ENCODE data around the gene TRIM4.
"Not testable (repeated sequence)": the region's sequence is repeated elsewhere in the genome, so short reads cannot be mapped to it uniquely, and the experiment has no call there.

TRIM4 gene

DNA sequence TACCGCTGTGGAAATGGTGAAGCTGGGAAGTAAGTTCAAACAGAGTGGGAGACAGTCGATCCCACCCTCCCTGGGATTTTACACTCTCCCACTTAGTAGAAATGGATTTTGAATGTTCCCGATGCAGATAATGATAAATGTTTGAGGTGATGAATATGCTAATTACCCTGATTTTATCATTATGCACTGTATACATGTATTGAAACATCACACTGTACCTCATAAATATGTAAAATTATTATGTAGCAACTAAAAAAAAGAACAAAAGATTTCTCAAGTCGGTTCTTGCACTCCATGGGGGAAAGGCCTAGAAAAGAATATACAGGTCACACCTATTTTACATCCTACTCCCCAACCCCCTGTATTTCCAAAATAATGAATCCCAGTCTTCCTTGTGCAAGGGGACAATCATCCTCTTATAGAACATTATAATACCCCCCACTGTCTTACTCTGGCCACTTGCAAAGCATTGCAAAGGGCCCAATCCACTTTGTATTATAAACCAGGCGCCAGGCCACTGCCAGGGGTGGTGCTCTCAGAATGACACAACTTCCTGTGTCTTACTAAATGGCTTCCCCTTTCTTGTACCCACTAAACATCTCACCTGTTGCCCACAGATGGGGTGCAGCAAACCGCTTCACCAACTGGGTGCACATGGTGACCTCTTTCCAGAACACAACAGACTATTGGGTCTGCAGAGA is 21.9 kb downstream of the TRIM4 start:
- no CpG with 5 or more reads among the region's 6 CpGs for WGBS, 2 donors (ENCODE audit: extremely low coverage in 2 of 2, insufficient read length in 2 of 2, insufficient replicate concordance in 1 of 2)
- Histone ChIP-seq H2BK15ac (ENCODE audit: low read length) (no peak overlapping the region), H3K9ac (ENCODE audit: low read depth, low read length, poor library complexity) (no peak overlapping the region), H3K9me3 (replicated peaks in 1 of 2; ENCODE audit: control insufficient read depth in 2 of 2, insufficient read depth in 1 of 2, low read depth in 1 of 2, low read length in 2 of 2) (peaks cover 0 to 2% of the 10 kb centered on the region in 2 donors), H3K79me1 (ENCODE audit: low read depth, low read length) (no peaks in the 10 kb centered on the region), H3K36me3 (replicated peaks in 1 of 2; ENCODE audit: control insufficient read depth in 2 of 2, insufficient read depth in 2 of 2, low read length in 2 of 2) (no peaks in the 10 kb centered on the region), H4K8ac (ENCODE audit: low read depth, low read length) (no peak overlapping the region), H3K27ac (replicated peaks; ENCODE audit: low read length) (no peak overlapping the region), H3K4me3 (ENCODE audit: low read length in 2 of 2) (no peak overlapping the region), H2AFZ (ENCODE audit: low read length) (no peak overlapping the region), H3K4me2 (ENCODE audit: insufficient read depth, low read length, poor library complexity, severe bottlenecking) (no peak overlapping the region), H3K4me1 (ENCODE audit: control insufficient read depth in 2 of 2, insufficient read depth in 1 of 2, low read depth in 1 of 2, low read length in 2 of 2) (no peaks in the 10 kb centered on the region), H3K4ac (ENCODE audit: low read length) (no peak overlapping the region), H3K14ac (ENCODE audit: low read length) (no peak overlapping the region), H3K27me3 (ENCODE audit: control insufficient read depth in 3 of 3, insufficient read depth in 3 of 3, low read depth in 1 of 3, low read length in 3 of 3) (no peaks in the 10 kb centered on the region), H4K91ac (ENCODE audit: low read depth, low read length, poor library complexity) (no peak overlapping the region), H2BK12ac (ENCODE audit: low read length) (no peak overlapping the region), H2AK5ac (ENCODE audit: low read depth, low read length) (no peak overlapping the region), H2BK5ac (ENCODE audit: low read length) (no peak overlapping the region), H3K18ac (ENCODE audit: low read length) (no peak overlapping the region), H2BK120ac (ENCODE audit: low read depth, low read length) (no peak overlapping the region), H3K23ac (ENCODE audit: low read depth, low read length, poor library complexity) (no peak overlapping the region)
- no peak for DNase-seq (ENCODE audit: low spot score)

DNA sequence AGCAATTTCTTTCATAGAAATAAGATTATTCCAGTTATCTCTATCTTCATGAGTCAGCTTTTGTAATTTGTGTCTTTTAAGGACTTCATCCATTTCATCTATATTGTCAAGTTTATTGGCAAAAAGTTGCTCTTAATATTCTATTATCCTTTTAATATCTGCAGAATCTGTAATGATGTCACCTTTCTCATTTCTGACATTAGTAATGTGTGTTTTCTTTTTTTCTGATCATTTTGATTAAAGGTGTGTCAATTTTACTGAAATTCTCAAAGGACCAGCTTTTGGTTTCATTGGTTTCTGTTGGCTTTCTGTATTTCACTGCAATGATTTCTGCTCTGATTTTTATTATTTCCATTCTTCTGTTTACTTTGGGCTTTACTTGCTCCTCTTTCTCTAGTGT is 24.6 kb downstream of the TRIM4 start:
- H2AFZ ChIP-seq (ENCODE audit: low read length), result no peak overlapping the region
- H2BK120ac ChIP-seq (ENCODE audit: low read depth, low read length), result no peak overlapping the region
- no peak overlapping the region for H3K4me2 ChIP-seq (ENCODE audit: insufficient read depth, low read length, poor library complexity, severe bottlenecking)
- H3K4ac ChIP-seq (ENCODE audit: low read length), result no peak overlapping the region
- no peak overlapping the region for H2BK12ac ChIP-seq (ENCODE audit: low read length)
- peaks cover 0 to 3% of the 10 kb centered on the region in 2 donors for H3K9me3 ChIP-seq (replicated peaks in 1 of 2; ENCODE audit: control insufficient read depth in 2 of 2, insufficient read depth in 1 of 2, low read depth in 1 of 2, low read length in 2 of 2)
- no peak for DNase-seq (ENCODE audit: low spot score)
- no peaks in the 10 kb centered on the region for H3K27me3 ChIP-seq (ENCODE audit: control insufficient read depth in 3 of 3, insufficient read depth in 3 of 3, low read depth in 1 of 3, low read length in 3 of 3)
- H4K8ac ChIP-seq (ENCODE audit: low read depth, low read length), result no peak overlapping the region
- no peak overlapping the region for H4K91ac ChIP-seq (ENCODE audit: low read depth, low read length, poor library complexity)
- H3K4me3 ChIP-seq (ENCODE audit: low read length in 2 of 2), result no peak overlapping the region
- H3K79me1 ChIP-seq (ENCODE audit: low read depth, low read length), result no peaks in the 10 kb centered on the region
- no peak overlapping the region for H3K27ac ChIP-seq (replicated peaks; ENCODE audit: low read length)
- no peak overlapping the region for H2BK5ac ChIP-seq (ENCODE audit: low read length)
- H3K14ac ChIP-seq (ENCODE audit: low read length), result no peak overlapping the region
- H3K9ac ChIP-seq (ENCODE audit: low read depth, low read length, poor library complexity), result no peak overlapping the region
- H2AK5ac ChIP-seq (ENCODE audit: low read depth, low read length), result no peak overlapping the region
- no peak overlapping the region for H3K23ac ChIP-seq (ENCODE audit: low read depth, low read length, poor library complexity)
- H3K36me3 ChIP-seq (replicated peaks in 1 of 2; ENCODE audit: control insufficient read depth in 2 of 2, insufficient read depth in 2 of 2, low read length in 2 of 2), result no peaks in the 10 kb centered on the region
- no peak overlapping the region for H3K18ac ChIP-seq (ENCODE audit: low read length)
- H2BK15ac ChIP-seq (ENCODE audit: low read length), result no peak overlapping the region
- H3K4me1 ChIP-seq (ENCODE audit: control insufficient read depth in 2 of 2, insufficient read depth in 1 of 2, low read depth in 1 of 2, low read length in 2 of 2), result no peaks in the 10 kb centered on the region

DNA sequence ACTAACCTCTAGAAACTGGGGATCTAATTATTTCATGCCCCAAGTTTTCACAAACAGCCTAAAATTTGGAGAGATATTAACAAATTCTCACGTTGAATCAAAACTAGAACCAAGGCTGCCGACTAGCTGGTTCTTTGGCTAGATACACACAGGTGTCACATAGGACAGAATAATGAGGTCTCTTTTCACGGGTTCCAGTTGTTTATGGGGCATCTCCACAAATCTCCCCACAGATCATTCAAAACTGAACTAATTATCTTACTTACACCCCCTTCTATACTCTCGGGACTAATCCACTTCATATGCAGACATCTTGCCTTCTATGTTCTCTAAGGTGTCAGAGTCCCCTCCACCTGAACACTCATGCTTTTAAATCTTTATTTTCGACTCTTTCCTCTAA is 26.1 kb downstream of the TRIM4 start:
- H3K27me3 ChIP-seq (ENCODE audit: control insufficient read depth in 3 of 3, insufficient read depth in 3 of 3, low read depth in 1 of 3, low read length in 3 of 3), result no peaks in the 10 kb centered on the region
- no peak overlapping the region for H3K9ac ChIP-seq (ENCODE audit: low read depth, low read length, poor library complexity)
- H4K91ac ChIP-seq (ENCODE audit: low read depth, low read length, poor library complexity), result no peak overlapping the region
- H3K4ac ChIP-seq (ENCODE audit: low read length), result no peak overlapping the region
- H3K36me3 ChIP-seq (replicated peaks in 1 of 2; ENCODE audit: control insufficient read depth in 2 of 2, insufficient read depth in 2 of 2, low read length in 2 of 2), result no peaks in the 10 kb centered on the region
- H2BK120ac ChIP-seq (ENCODE audit: low read depth, low read length), result no peak overlapping the region
- H3K4me3 ChIP-seq (ENCODE audit: low read length in 2 of 2), result no peak overlapping the region
- DNase-seq (ENCODE audit: low spot score), result no peak
- no peak overlapping the region for H3K23ac ChIP-seq (ENCODE audit: low read depth, low read length, poor library complexity)
- no peak overlapping the region for H2BK12ac ChIP-seq (ENCODE audit: low read length)
- peaks cover 0 to 3% of the 10 kb centered on the region in 2 donors for H3K9me3 ChIP-seq (replicated peaks in 1 of 2; ENCODE audit: control insufficient read depth in 2 of 2, insufficient read depth in 1 of 2, low read depth in 1 of 2, low read length in 2 of 2)
- H3K4me1 ChIP-seq (ENCODE audit: control insufficient read depth in 2 of 2, insufficient read depth in 1 of 2, low read depth in 1 of 2, low read length in 2 of 2), result no peaks in the 10 kb centered on the region
- H3K79me1 ChIP-seq (ENCODE audit: low read depth, low read length), result no peaks in the 10 kb centered on the region
- no peak overlapping the region for H2BK15ac ChIP-seq (ENCODE audit: low read length)
- no peak overlapping the region for H4K8ac ChIP-seq (ENCODE audit: low read depth, low read length)
- H3K18ac ChIP-seq (ENCODE audit: low read length), result no peak overlapping the region
- H2AFZ ChIP-seq (ENCODE audit: low read length), result no peak overlapping the region
- no peak overlapping the region for H3K14ac ChIP-seq (ENCODE audit: low read length)
- WGBS, 2 donors (ENCODE audit: extremely low coverage in 2 of 2, insufficient read length in 2 of 2, insufficient replicate concordance in 1 of 2), result no CpG with 5 or more reads among the region's 5 CpGs
- H3K27ac ChIP-seq (replicated peaks; ENCODE audit: low read length), result no peak overlapping the region
- H2AK5ac ChIP-seq (ENCODE audit: low read depth, low read length), result no peak overlapping the region
- no peak overlapping the region for H2BK5ac ChIP-seq (ENCODE audit: low read length)
- no peak overlapping the region for H3K4me2 ChIP-seq (ENCODE audit: insufficient read depth, low read length, poor library complexity, severe bottlenecking)

DNA sequence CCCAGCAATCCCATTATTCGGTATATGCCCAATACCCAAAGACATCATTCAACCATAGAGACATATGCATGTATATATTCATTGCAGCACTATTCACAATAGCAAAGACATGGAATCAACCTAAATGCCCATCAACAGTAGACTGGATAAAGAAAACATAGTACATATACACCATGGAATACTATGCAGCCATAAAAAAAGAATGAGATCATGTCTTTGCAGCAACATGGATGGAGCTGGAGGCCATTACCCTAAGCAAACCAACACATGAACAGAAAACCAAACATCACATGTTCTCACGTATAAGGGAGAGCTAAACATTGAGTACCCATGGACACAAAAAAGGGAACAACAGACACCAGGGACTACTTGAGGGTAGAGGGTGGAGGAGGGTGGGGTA is 29.0 kb downstream of the TRIM4 start:
- H2BK120ac ChIP-seq (ENCODE audit: low read depth, low read length); H2AK5ac ChIP-seq (ENCODE audit: low read depth, low read length): not testable (repeated sequence)

More for the DNA sequence above, 29.0 kb downstream of the TRIM4 start:
- not testable (repeated sequence) for H3K4me1 ChIP-seq (ENCODE audit: control insufficient read depth in 2 of 2, insufficient read depth in 1 of 2, low read depth in 1 of 2, low read length in 2 of 2); H3K9ac ChIP-seq (ENCODE audit: low read depth, low read length, poor library complexity); H3K4me3 ChIP-seq (ENCODE audit: low read length in 2 of 2); H3K27ac ChIP-seq (replicated peaks; ENCODE audit: low read length); H3K79me1 ChIP-seq (ENCODE audit: low read depth, low read length); H3K27me3 ChIP-seq (ENCODE audit: control insufficient read depth in 3 of 3, insufficient read depth in 3 of 3, low read depth in 1 of 3, low read length in 3 of 3); H3K23ac ChIP-seq (ENCODE audit: low read depth, low read length, poor library complexity); H4K8ac ChIP-seq (ENCODE audit: low read depth, low read length); H2BK12ac ChIP-seq (ENCODE audit: low read length); H3K4ac ChIP-seq (ENCODE audit: low read length); DNase-seq (ENCODE audit: low spot score); H2AFZ ChIP-seq (ENCODE audit: low read length); H2BK5ac ChIP-seq (ENCODE audit: low read length); H3K4me2 ChIP-seq (ENCODE audit: insufficient read depth, low read length, poor library complexity, severe bottlenecking); H3K18ac ChIP-seq (ENCODE audit: low read length); H3K36me3 ChIP-seq (replicated peaks in 1 of 2; ENCODE audit: control insufficient read depth in 2 of 2, insufficient read depth in 2 of 2, low read length in 2 of 2); H2BK15ac ChIP-seq (ENCODE audit: low read length); H3K9me3 ChIP-seq (replicated peaks in 1 of 2; ENCODE audit: control insufficient read depth in 2 of 2, insufficient read depth in 1 of 2, low read depth in 1 of 2, low read length in 2 of 2); H3K14ac ChIP-seq (ENCODE audit: low read length); H4K91ac ChIP-seq (ENCODE audit: low read depth, low read length, poor library complexity)
- WGBS, 2 donors (ENCODE audit: extremely low coverage in 2 of 2, insufficient read length in 2 of 2, insufficient replicate concordance in 1 of 2), result no CpG with 5 or more reads among the region's 2 CpGs
